CD4-positive, alpha-beta T cell treated with Interleukin-12 subunit alpha and Interleukin-12 subunit beta, for 1 hour (primary cell): ENCODE measurements around the gene SLC12A3.
"Not testable (repeated sequence)": the region's sequence is repeated elsewhere in the genome, so short reads cannot be mapped to it uniquely, and the experiment has no call there.

Source experiments
- DNase-seq: peaks from one replicate; pipeline ENCODE4 v3.0.0-alpha.2; 2020

SLC12A3 gene

GRCh38 chr16:56848955-56849689 lies 15.9 kb upstream of the SLC12A3 start:
- DNase-seq, result no peak

- no peak for DNase-seq
Measured at GRCh38 chr16:56849690-56850680, 15.0 kb upstream of the SLC12A3 start.

GRCh38 chr16:56851671-56852400 lies 13.2 kb upstream of the SLC12A3 start:
- no peak for DNase-seq

GRCh38 chr16:56852401-56852730 lies 12.6 kb upstream of the SLC12A3 start:
- no peak for DNase-seq

GRCh38 chr16:56852968-56853367 lies 12.0 kb upstream of the SLC12A3 start:
- DNase-seq, result no peak

GRCh38 chr16:56855201-56855600 lies 9.8 kb upstream of the SLC12A3 start:
- no peak for DNase-seq

- DNase-seq, result no peak
Measured at GRCh38 chr16:56855946-56856345, 9.1 kb upstream of the SLC12A3 start.

- DNase-seq, result no peak
Measured at GRCh38 chr16:56856876-56857447, 8.0 kb upstream of the SLC12A3 start.

GRCh38 chr16:56858374-56858773 lies 6.6 kb upstream of the SLC12A3 start:
- DNase-seq, result no peak

- no peak for DNase-seq
Measured at GRCh38 chr16:56859636-56860035, 5.4 kb upstream of the SLC12A3 start.

GRCh38 chr16:56860226-56861020 lies 4.6 kb upstream of the SLC12A3 start:
- DNase-seq, result peak; percentile 63

GRCh38 chr16:56861092-56861610 lies 3.9 kb upstream of the SLC12A3 start:
- no peak for DNase-seq

GRCh38 chr16:56861756-56862155 lies 3.3 kb upstream of the SLC12A3 start:
- DNase-seq, result no peak

GRCh38 chr16:56862776-56863175 lies 2.2 kb upstream of the SLC12A3 start:
- peak; percentile 18 for DNase-seq

GRCh38 chr16:56865394-56866062 lies 521 bp downstream of the SLC12A3 start:
- no peak for DNase-seq

GRCh38 chr16:56866955-56867830 lies 2.2 kb downstream of the SLC12A3 start:
- peak; percentile 69 for DNase-seq

GRCh38 chr16:56868175-56868574 lies 3.2 kb downstream of the SLC12A3 start:
- no peak for DNase-seq

GRCh38 chr16:56868766-56869165 lies 3.8 kb downstream of the SLC12A3 start:
- not testable (repeated sequence) for DNase-seq

GRCh38 chr16:56869513-56870275 lies 4.7 kb downstream of the SLC12A3 start:
- DNase-seq, result peak; percentile 40
